HUES6 (cell line): ENCODE measurements around the gene COQ5.

Source experiments
- H3K27ac ChIP-seq: 2 replicates; pipeline ENCODE4 v1.7.0; 2013; ENCODE audit warnings: low read depth, mild to moderate bottlenecking, low read length, inconsistent platforms
- H3K27me3 ChIP-seq: 2 replicates; pipeline ENCODE4 v1.6.1; 2013; ENCODE audit warnings: low read length; ENCODE audit not compliant: control insufficient read depth, insufficient read depth
- H3K36me3 ChIP-seq: 2 replicates; pipeline ENCODE4 v1.6.1; 2013; ENCODE audit warnings: low read length; ENCODE audit not compliant: control insufficient read depth, insufficient read depth
- H3K4me1 ChIP-seq: 2 replicates; pipeline ENCODE4 v1.6.1; 2013; ENCODE audit warnings: low read length; ENCODE audit not compliant: control insufficient read depth, insufficient read depth
- H3K4me3 ChIP-seq: 2 replicates; pipeline ENCODE4 v1.5.1; 2013; ENCODE audit warnings: low read depth, low read length
- H3K9ac ChIP-seq: one replicate; pipeline ENCODE4 v1.6.1; 2013; ENCODE audit warnings: mild to moderate bottlenecking, low read length
- H3K9me3 ChIP-seq: 2 replicates; pipeline ENCODE4 v1.6.1; 2013; ENCODE audit warnings: low read depth, low read length; ENCODE audit not compliant: control insufficient read depth, insufficient read depth

Gene COQ5

DNA sequence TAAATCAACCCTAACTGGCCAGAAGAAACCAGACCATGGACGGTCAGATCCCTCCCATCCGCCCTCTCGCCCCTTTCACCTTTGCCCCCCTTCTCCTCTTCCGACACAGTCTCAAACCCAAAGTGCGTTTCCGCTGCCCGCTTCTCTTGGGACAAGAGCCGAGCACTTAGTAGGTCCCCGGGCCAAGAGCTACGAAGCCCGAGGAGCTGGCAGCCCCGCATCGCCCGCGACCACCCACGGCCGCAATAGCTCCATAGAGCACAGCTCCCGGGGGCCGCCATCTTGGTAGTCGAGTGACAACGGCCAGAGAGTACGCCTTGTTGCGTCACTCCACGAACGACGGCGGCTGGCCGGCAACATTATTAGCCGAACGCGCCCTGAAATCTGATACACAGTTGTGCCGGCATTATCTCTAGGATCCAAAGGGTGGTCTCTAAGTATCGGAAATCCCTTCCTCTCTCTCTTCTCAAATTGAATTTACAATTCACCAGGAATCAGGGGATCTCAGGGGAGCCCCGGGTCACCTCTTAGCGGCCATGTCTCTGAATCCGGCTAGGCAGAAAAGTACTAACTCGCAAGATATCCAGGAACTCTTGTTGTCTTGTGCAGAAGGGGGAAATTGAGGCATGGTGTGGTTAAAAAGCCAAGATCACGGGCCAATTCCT lies at the start of gene COQ5:
Gene COQ5 (minus strand): TSS at position 298 of the 665 bp plus-strand sequence. CDS start 17 bp downstream, at position 281.
- Histone ChIP-seq H3K4me1 (peaks cover 6% of the 10 kb centered on the region; the same call in 1 of the 2 replicates), H3K27ac (peak within 1 kb of the TSS; percentile 91), H3K9ac (peak within 1 kb of the TSS; percentile 97), H3K27me3 (no peaks in the 10 kb centered on the region), H3K4me3 (peak within 1 kb of the TSS; percentile 98), H3K36me3 (no peaks in the 10 kb centered on the region), H3K9me3 (no peaks in the 10 kb centered on the region)

GRCh38 chr12:120574106-120574505 lies 45.1 kb upstream of the COQ5 start:
- Histone ChIP-seq H3K4me1 (no peaks in the 10 kb centered on the region; the same call in 1 of the 2 replicates), H3K9me3 (no peaks in the 10 kb centered on the region), H3K27ac (no peak overlapping the region), H3K4me3 (no peak overlapping the region), H3K9ac (no peak overlapping the region), H3K27me3 (no peaks in the 10 kb centered on the region), H3K36me3 (peaks cover 93% of the 10 kb centered on the region)

DNA sequence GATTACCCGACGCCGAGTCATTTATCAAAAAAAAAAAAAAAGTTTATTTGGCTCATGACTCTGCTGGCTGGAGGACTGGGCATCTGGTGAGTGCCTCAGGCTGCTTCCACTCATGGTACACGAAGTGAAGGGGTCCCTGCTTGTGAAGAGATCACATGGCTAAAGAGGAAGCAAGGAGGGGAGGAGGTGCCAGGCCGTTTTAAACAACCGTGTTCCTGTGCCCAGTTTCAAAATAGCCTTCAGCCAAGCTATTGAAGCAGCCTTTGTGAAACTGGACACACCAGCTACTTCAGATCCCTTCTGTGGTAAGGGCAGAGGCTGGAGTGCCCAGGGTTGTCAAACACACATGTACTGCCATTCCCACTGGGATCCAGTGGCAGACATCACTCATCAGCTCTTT lies 44.6 kb upstream of the COQ5 start:
- Histone ChIP-seq H3K9ac (no peak overlapping the region), H3K27me3 (no peaks in the 10 kb centered on the region), H3K4me1 (no peaks in the 10 kb centered on the region; the same call in 1 of the 2 replicates), H3K4me3 (no peak overlapping the region), H3K27ac (no peak overlapping the region), H3K36me3 (peaks cover 92% of the 10 kb centered on the region), H3K9me3 (no peaks in the 10 kb centered on the region)

DNA sequence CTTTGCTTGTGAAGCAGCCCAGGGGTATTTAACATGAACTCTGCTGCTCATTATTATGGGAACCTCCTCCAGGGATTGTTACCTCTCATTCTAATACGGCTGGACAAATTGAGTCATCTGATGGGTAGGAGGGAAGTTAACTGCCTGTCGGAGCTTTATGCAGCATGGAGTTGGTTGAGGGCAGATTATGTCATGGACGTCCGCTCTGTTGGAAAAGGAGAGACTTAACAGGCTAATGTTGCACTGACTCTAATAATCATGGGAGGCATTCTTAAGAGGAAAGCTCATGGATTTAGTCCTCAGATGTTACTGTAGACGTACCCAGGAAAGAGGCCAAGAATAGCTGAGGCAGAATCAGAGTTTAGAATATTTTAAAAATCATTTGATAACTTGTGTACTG lies 42.3 kb upstream of the COQ5 start:
- Histone ChIP-seq H3K4me1 (no peaks in the 10 kb centered on the region; the same call in 1 of the 2 replicates), H3K4me3 (no peak overlapping the region), H3K9me3 (no peaks in the 10 kb centered on the region), H3K27ac (no peak overlapping the region), H3K27me3 (no peaks in the 10 kb centered on the region), H3K36me3 (peaks cover 95% of the 10 kb centered on the region), H3K9ac (no peak overlapping the region)

DNA sequence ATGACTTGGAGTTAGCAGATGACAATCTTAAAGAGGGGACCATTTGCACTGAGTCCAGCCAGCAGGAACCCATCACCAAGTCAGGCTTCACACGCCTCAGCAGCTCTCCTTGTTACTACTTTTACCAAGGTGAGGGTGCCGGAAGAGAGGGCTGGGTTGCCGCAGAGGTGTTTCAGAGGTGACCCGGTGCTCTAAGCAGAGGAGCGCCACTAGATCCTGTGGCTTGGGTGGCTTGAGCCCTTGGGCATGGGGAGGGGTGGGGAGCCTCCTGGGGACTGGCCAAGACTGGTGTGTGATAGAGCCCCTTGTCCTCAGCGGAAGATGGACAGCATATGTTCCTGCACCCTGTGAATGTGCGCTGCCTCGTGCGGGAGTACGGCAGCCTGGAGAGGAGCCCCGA lies 34.5 kb upstream of the COQ5 start:
- Histone ChIP-seq H3K27me3 (no peaks in the 10 kb centered on the region), H3K4me3 (no peak overlapping the region), H3K27ac (no peak overlapping the region), H3K9me3 (no peaks in the 10 kb centered on the region), H3K9ac (no peak overlapping the region), H3K4me1 (no peaks in the 10 kb centered on the region), H3K36me3 (peaks cover 92% of the 10 kb centered on the region)

DNA sequence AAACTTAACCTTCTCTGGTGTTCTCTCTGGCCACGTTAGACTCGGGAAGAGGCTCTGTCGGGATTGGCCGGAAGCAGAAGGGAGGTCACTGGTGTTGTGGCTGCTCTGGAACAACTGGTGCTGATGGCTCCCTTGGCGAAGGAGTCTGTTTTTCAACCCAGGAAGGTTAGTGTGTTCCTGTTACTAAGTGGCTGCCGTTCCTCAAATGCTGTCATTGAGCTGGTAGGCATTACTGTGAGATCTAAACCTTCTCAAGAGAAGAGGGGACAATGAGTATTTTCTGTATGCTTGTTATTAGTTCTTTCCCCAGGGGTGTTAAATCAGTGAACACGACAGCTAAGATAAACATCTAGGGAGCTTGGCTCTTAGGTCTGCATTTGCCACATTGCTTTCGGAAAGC lies 33.9 kb upstream of the COQ5 start:
- H3K27ac ChIP-seq = no peak overlapping the region
- H3K4me3 ChIP-seq = no peak overlapping the region
- H3K4me1 ChIP-seq = no peaks in the 10 kb centered on the region
- no peak overlapping the region for H3K9ac ChIP-seq
- no peaks in the 10 kb centered on the region for H3K27me3 ChIP-seq
- H3K9me3 ChIP-seq = no peaks in the 10 kb centered on the region
- peaks cover 89% of the 10 kb centered on the region for H3K36me3 ChIP-seq

DNA sequence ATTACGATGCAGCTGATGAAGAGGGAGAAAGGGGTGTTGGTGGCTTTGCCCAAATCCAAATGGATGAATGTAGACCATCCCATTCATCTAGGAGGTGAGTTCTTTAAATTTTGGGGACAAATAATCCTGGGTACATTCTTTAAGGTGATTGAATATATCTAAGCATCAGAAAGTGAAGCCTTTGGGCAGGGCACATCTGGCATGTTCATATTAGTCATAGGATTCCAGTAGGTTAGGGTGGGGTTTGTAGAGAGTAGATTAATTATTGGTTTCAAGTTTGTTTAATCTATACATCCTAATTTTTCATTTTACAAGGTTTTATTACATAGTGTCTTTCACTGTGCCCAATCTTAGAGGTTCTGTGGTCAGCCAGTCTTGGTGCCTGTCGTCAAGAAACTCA lies 28.6 kb upstream of the COQ5 start:
- Histone ChIP-seq H3K4me1 (no peaks in the 10 kb centered on the region), H3K9ac (no peak overlapping the region), H3K36me3 (peaks cover 76% of the 10 kb centered on the region)

GRCh38 chr12:120554678-120555077 lies 25.7 kb upstream of the COQ5 start:
- H3K27me3 ChIP-seq = no peaks in the 10 kb centered on the region
- no peak overlapping the region for H3K4me3 ChIP-seq
- H3K27ac ChIP-seq = no peak overlapping the region
- no peaks in the 10 kb centered on the region for H3K4me1 ChIP-seq
- H3K9me3 ChIP-seq = no peaks in the 10 kb centered on the region
- H3K9ac ChIP-seq = no peak overlapping the region
- peaks cover 70% of the 10 kb centered on the region for H3K36me3 ChIP-seq

More for the DNA sequence above, 28.6 kb upstream of the COQ5 start:
- H3K4me3 ChIP-seq = no peak overlapping the region
- H3K9me3 ChIP-seq = no peaks in the 10 kb centered on the region
- no peaks in the 10 kb centered on the region for H3K27me3 ChIP-seq
- H3K27ac ChIP-seq = no peak overlapping the region

GRCh38 chr12:120546050-120546386 lies 17.1 kb upstream of the COQ5 start:
- Histone ChIP-seq H3K27me3 (no peaks in the 10 kb centered on the region), H3K36me3 (peaks cover 66% of the 10 kb centered on the region), H3K9ac (no peak overlapping the region), H3K4me3 (no peak overlapping the region), H3K4me1 (no peaks in the 10 kb centered on the region), H3K9me3 (no peaks in the 10 kb centered on the region), H3K27ac (no peak overlapping the region)

GRCh38 chr12:120544691-120545090 lies 15.7 kb upstream of the COQ5 start:
- peaks cover 63% of the 10 kb centered on the region for H3K36me3 ChIP-seq
- H3K4me3 ChIP-seq = no peak overlapping the region
- H3K27ac ChIP-seq = no peak overlapping the region
- H3K9ac ChIP-seq = no peak overlapping the region
- H3K9me3 ChIP-seq = no peaks in the 10 kb centered on the region
- H3K27me3 ChIP-seq = no peaks in the 10 kb centered on the region
- H3K4me1 ChIP-seq = no peaks in the 10 kb centered on the region

DNA sequence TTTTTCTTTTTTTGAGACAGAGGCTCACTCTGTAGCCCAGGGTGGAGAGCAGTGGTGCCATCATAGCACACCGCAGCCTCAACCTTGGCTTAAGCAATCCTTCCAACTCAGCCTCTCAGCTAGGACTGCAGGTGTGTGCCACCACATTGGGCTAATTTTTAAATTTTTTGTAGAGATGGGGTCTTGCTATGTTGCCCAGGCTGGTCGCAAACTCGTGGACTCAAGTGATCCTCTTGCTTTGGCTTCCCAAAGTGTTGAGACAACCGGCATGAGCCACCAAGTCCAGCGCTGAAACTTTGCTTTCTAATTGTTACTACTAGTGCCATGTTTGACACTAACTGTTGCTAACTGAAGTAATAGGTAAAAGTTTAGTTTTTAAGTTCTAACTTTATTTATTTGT lies 13.2 kb upstream of the COQ5 start:
- Histone ChIP-seq H3K4me3 (no peak overlapping the region), H3K36me3 (peaks cover 44% of the 10 kb centered on the region), H3K9me3 (no peaks in the 10 kb centered on the region), H3K27me3 (no peaks in the 10 kb centered on the region), H3K27ac (no peak overlapping the region), H3K4me1 (peaks cover 10% of the 10 kb centered on the region; the same call in 1 of the 2 replicates), H3K9ac (no peak overlapping the region)
